SU-DHL-6 (cell line): ENCODE measurements around the gene TTR.

ENCODE experiments used
- H2AFZ ChIP-seq: fragments of 200-600 bp; sonication (generic); 2 replicates; pipeline ENCODE4 v1.6.1; 2014; ENCODE audit warnings: low read depth, mild to moderate bottlenecking, moderate library complexity, mixed read lengths, antibody characterized with exemption, low read length; ENCODE audit not compliant: severe bottlenecking
- H3F3A ChIP-seq: fragments of 200-600 bp; shearing (Covaris generic); 2 replicates; pipeline ENCODE4 v1.6.0; 2016; ENCODE audit warnings: antibody characterized with exemption, mild to moderate bottlenecking; ENCODE audit not compliant: insufficient read depth
- H3K27ac ChIP-seq: fragments of 200-600 bp; sonication (generic); 2 replicates; pipeline ENCODE4 v1.5.1; 2016; ENCODE audit warnings: low read depth, mild to moderate bottlenecking, low read length, moderate library complexity, mixed read lengths
- H3K27me3 ChIP-seq: fragments of 200-600 bp; sonication (generic), shearing (Covaris generic); 2 replicates; pipeline ENCODE4 v1.6.0; 2014; ENCODE audit warnings: mild to moderate bottlenecking, low read length
- H3K36me3 ChIP-seq: fragments of 200-600 bp; sonication (generic); 2 replicates; pipeline ENCODE4 v1.6.1; 2014; ENCODE audit warnings: mild to moderate bottlenecking, low read length, mixed read lengths
- H3K4me2 ChIP-seq: fragments of 300-600, 200-600 bp; shearing (Covaris generic), sonication (generic); 2 replicates; pipeline ENCODE4 v1.6.0; 2014; ENCODE audit warnings: low read length, low read depth, mild to moderate bottlenecking; ENCODE audit not compliant: poor library complexity, severe bottlenecking
- H3K4me3 ChIP-seq: fragments of 200-600 bp; sonication (generic); 2 replicates; pipeline ENCODE4 v1.5.1; 2014; ENCODE audit warnings: antibody characterized with exemption, low read length, mild to moderate bottlenecking, mixed read lengths; ENCODE audit not compliant: insufficient read depth, poor library complexity, severe bottlenecking
- H3K79me2 ChIP-seq: fragments of 200-600 bp; sonication (generic); 2 replicates; pipeline ENCODE4 v1.6.1; 2014; ENCODE audit warnings: mild to moderate bottlenecking, low read length, moderate library complexity; ENCODE audit not compliant: insufficient read depth
- H3K9ac ChIP-seq: fragments of 200-600 bp; sonication (generic); 2 replicates; pipeline ENCODE4 v1.7.0; 2014; ENCODE audit warnings: mild to moderate bottlenecking, low read length
- H3K9me2 ChIP-seq: fragments of 200-600 bp; sonication (generic); replicated peaks from 2 replicates; pipeline ENCODE4 v1.6.1; 2014; ENCODE audit warnings: low read length; ENCODE audit not compliant: insufficient read depth
- H3K9me3 ChIP-seq: fragments of 200-600 bp; sonication (generic); 2 replicates; pipeline ENCODE4 v1.6.1; 2014; ENCODE audit warnings: low read length, mixed read lengths; ENCODE audit not compliant: insufficient read depth
- H4K20me1 ChIP-seq: fragments of 200-600 bp; sonication (generic); 2 replicates; pipeline ENCODE4 v1.6.1; 2014; ENCODE audit warnings: low read depth, mild to moderate bottlenecking, antibody characterized with exemption, low read length, moderate library complexity, mixed read lengths
- CTCF ChIP-seq: fragments of 200-600 bp; sonication (generic); IDR thresholded peaks from one replicate; pipeline ENCODE4 v1.5.1; 2017; ENCODE audit warnings: antibody characterized with exemption, mild to moderate bottlenecking, low read length, moderate library complexity; ENCODE audit not compliant: insufficient read depth, poor library complexity, severe bottlenecking
- EZH2phosphoT487 ChIP-seq: fragments of 200-600 bp; sonication (generic), shearing (Covaris generic); conservative IDR thresholded peaks from 2 replicates; pipeline ENCODE4 v1.6.1; 2018; ENCODE audit warnings: mild to moderate bottlenecking, antibody characterized with exemption, low read length, moderate library complexity, mixed read lengths

Gene TTR

DNA sequence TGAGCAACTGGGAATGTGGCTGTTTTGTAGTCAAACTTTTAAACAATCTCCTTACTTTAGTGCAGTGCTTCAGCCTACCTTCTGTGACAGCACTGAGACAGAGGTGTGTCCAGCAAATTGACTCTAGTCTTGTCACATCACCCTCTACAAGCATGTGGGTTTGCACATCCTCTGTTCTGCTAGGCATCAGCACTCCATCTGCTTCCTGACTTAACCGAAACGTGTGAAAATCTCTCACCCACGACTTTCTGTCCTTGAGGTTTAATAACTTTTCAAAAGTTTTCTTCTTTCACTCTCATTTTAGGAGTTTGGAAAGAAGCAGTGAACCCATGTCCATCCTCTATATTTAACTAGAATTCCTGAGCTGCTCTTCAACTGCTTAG is 42.6 kb downstream of the TTR start:
- Histone ChIP-seq H3K36me3 (no peaks in the 10 kb centered on the region), H3K9me3 (no peaks in the 10 kb centered on the region), H3K27ac (no peak overlapping the region), H3K79me2 (no peaks in the 10 kb centered on the region), H3K4me3 (no peak overlapping the region), H4K20me1 (no peaks in the 10 kb centered on the region), H3K27me3 (no peaks in the 10 kb centered on the region), H3K4me2 (no peak overlapping the region), H3K9me2 (no peaks in the 10 kb centered on the region), H3F3A (no peaks in the 10 kb centered on the region), H2AFZ (no peak overlapping the region), H3K9ac (no peak overlapping the region)
- TF ChIP-seq CTCF (no peak), EZH2phosphoT487 (no peak)

GRCh38 chr18:31636387-31636786 is 44.7 kb downstream of the TTR start:
- H3K9me2 ChIP-seq: no peaks in the 10 kb centered on the region
- no peak overlapping the region for H3K4me3 ChIP-seq
- no peaks in the 10 kb centered on the region for H3F3A ChIP-seq
- TF ChIP-seq CTCF (no peak), EZH2phosphoT487 (no peak)
- H3K36me3 ChIP-seq: no peaks in the 10 kb centered on the region
- H3K27me3 ChIP-seq: no peaks in the 10 kb centered on the region
- H3K9ac ChIP-seq: no peak overlapping the region
- H3K27ac ChIP-seq: no peak overlapping the region
- no peaks in the 10 kb centered on the region for H4K20me1 ChIP-seq
- H3K9me3 ChIP-seq: no peaks in the 10 kb centered on the region
- no peak overlapping the region for H2AFZ ChIP-seq
- H3K79me2 ChIP-seq: no peaks in the 10 kb centered on the region
- H3K4me2 ChIP-seq: no peak overlapping the region

- H3K4me2 ChIP-seq: no peak overlapping the region
- no peaks in the 10 kb centered on the region for H3K27me3 ChIP-seq
- no peaks in the 10 kb centered on the region for H3F3A ChIP-seq
- H2AFZ ChIP-seq: no peak overlapping the region
- no peaks in the 10 kb centered on the region for H3K79me2 ChIP-seq
- no peak overlapping the region for H3K27ac ChIP-seq
- no peaks in the 10 kb centered on the region for H3K36me3 ChIP-seq
- H4K20me1 ChIP-seq: no peaks in the 10 kb centered on the region
- H3K9ac ChIP-seq: no peak overlapping the region
- no peak overlapping the region for H3K4me3 ChIP-seq
- H3K9me2 ChIP-seq: no peaks in the 10 kb centered on the region
- no peak for TF ChIP-seq EZH2phosphoT487
- TF ChIP-seq CTCF: no peak
- no peaks in the 10 kb centered on the region for H3K9me3 ChIP-seq
Measured at GRCh38 chr18:31637445-31637844, 45.8 kb downstream of the TTR start.

- H4K20me1 ChIP-seq: no peaks in the 10 kb centered on the region
Measured at GRCh38 chr18:31643003-31643402, 51.3 kb downstream of the TTR start.

More at GRCh38 chr18:31643003-31643402, 51.3 kb downstream of the TTR start:
- Histone ChIP-seq H3K36me3 (no peaks in the 10 kb centered on the region), H3K4me2 (no peak overlapping the region), H3K79me2 (no peaks in the 10 kb centered on the region), H3K4me3 (no peak overlapping the region), H3K9ac (no peak overlapping the region), H3K9me3 (no peaks in the 10 kb centered on the region), H3K27me3 (no peaks in the 10 kb centered on the region), H3F3A (no peaks in the 10 kb centered on the region), H2AFZ (no peak overlapping the region), H3K27ac (no peak overlapping the region), H3K9me2 (no peaks in the 10 kb centered on the region)
- TF ChIP-seq CTCF (no peak), EZH2phosphoT487 (no peak)
